Ishikawa (cell line): Measurements from ENCODE around the gene MITF.

Experiments
- CEBPB ChIP-seq: IDR thresholded peaks from 2 replicates; pipeline ENCODE4 v1.6.1; 2012
- CREB1 ChIP-seq: IDR thresholded peaks from 2 replicates; pipeline ENCODE4 v1.6.1; 2012; ENCODE audit warnings: low read depth
- EGR1 ChIP-seq: IDR thresholded peaks from 2 replicates; pipeline ENCODE4 v1.6.1; 2012
- EP300 ChIP-seq: IDR thresholded peaks from 2 replicates; pipeline ENCODE4 v1.6.1; 2012; ENCODE audit warnings: borderline replicate concordance
- FOXM1 ChIP-seq: IDR thresholded peaks from 2 replicates; pipeline ENCODE4 v1.6.1; 2012; ENCODE audit warnings: low read depth, borderline replicate concordance
- MAX ChIP-seq: IDR thresholded peaks from 2 replicates; pipeline ENCODE4 v1.6.1; 2012
- NFIC ChIP-seq: IDR thresholded peaks from 2 replicates; pipeline ENCODE4 v1.6.1; 2012
- RAD21 ChIP-seq: IDR thresholded peaks from 2 replicates; pipeline ENCODE4 v1.6.1; 2012; ENCODE audit warnings: low read depth
- REST ChIP-seq: IDR thresholded peaks from 2 replicates; pipeline ENCODE4 v1.6.1; 2012; ENCODE audit warnings: low read depth, mild to moderate bottlenecking
- TAF1 ChIP-seq: IDR thresholded peaks from 2 replicates; pipeline ENCODE4 v1.6.1; 2012; ENCODE audit warnings: low read depth, mild to moderate bottlenecking
- TCF12 ChIP-seq: IDR thresholded peaks from 2 replicates; pipeline ENCODE4 v1.6.1; 2012; ENCODE audit warnings: low read depth
- TEAD4 ChIP-seq: IDR thresholded peaks from 2 replicates; pipeline ENCODE4 v1.6.1; 2012
- USF1 ChIP-seq: IDR thresholded peaks from 2 replicates; pipeline ENCODE4 v1.6.1; 2012
- YY1 ChIP-seq: IDR thresholded peaks from 2 replicates; pipeline ENCODE4 v1.6.1; 2012; ENCODE audit warnings: low read depth
- ZBTB7A ChIP-seq: IDR thresholded peaks from 2 replicates; pipeline ENCODE4 v1.6.1; 2012; ENCODE audit warnings: low read depth

Gene MITF

GRCh38 chr3:69922521-69923000 is 183.3 kb downstream of the MITF start:
- no peak for TF ChIP-seq RAD21
- no peak for TF ChIP-seq ZBTB7A
- TF ChIP-seq MAX, result no peak
- TF ChIP-seq USF1, result no peak
- no peak for TF ChIP-seq REST
- no peak for TF ChIP-seq CREB1
- no peak for TF ChIP-seq TAF1
- TF ChIP-seq EP300, result no peak
- TF ChIP-seq CEBPB, result no peak
- no peak for TF ChIP-seq EGR1
- TF ChIP-seq TEAD4, result no peak
- no peak for TF ChIP-seq TCF12
- TF ChIP-seq YY1, result no peak
- TF ChIP-seq FOXM1, result no peak
- TF ChIP-seq NFIC, result no peak

GRCh38 chr3:69925506-69925905 is 186.2 kb downstream of the MITF start:
- TF ChIP-seq YY1 (no peak), TCF12 (no peak), USF1 (no peak), EGR1 (no peak), NFIC (no peak), RAD21 (no peak), CREB1 (no peak), MAX (no peak), TEAD4 (no peak), FOXM1 (no peak), CEBPB (no peak), ZBTB7A (no peak), REST (no peak), TAF1 (no peak), EP300 (no peak)

GRCh38 chr3:69926385-69926784 is 187.1 kb downstream of the MITF start:
- TF ChIP-seq EP300, result no peak
- no peak for TF ChIP-seq FOXM1
- TF ChIP-seq MAX, result no peak
- no peak for TF ChIP-seq ZBTB7A
- TF ChIP-seq TEAD4, result no peak
- TF ChIP-seq RAD21, result no peak
- no peak for TF ChIP-seq TAF1
- no peak for TF ChIP-seq NFIC
- TF ChIP-seq CEBPB, result no peak
- no peak for TF ChIP-seq EGR1
- TF ChIP-seq CREB1, result no peak
- TF ChIP-seq YY1, result no peak

- no peak for TF ChIP-seq TEAD4
- TF ChIP-seq ZBTB7A, result no peak
- no peak for TF ChIP-seq TCF12
- TF ChIP-seq CREB1, result no peak
- no peak for TF ChIP-seq NFIC
- TF ChIP-seq RAD21, result no peak
- no peak for TF ChIP-seq TAF1
- TF ChIP-seq YY1, result no peak
Observed at GRCh38 chr3:69927571-69927970, 188.3 kb downstream of the MITF start.

GRCh38 chr3:69929019-69929418 is 189.8 kb downstream of the MITF start:
- no peak for TF ChIP-seq TAF1

- TF ChIP-seq TEAD4 (no peak), NFIC (no peak), EGR1 (no peak), USF1 (no peak)
Observed at GRCh38 chr3:69930564-69930963, 191.3 kb downstream of the MITF start.
